Thyroid gland (tissue), 4 donors: Measurements from ENCODE around the gene PDGFB.

Experiments
- CTCF ChIP-seq, 6 experiments: fragments of 200-600 bp in 3 of 6; fragments of 450-650 bp in 3 of 6; sonication (generic) in 3 of 6; IDR thresholded peaks; one replicate each; pipeline ENCODE4 v1.5.1; 2016 to 2019; ENCODE audit warnings: antibody characterized with exemption in 6 of 6, mild to moderate bottlenecking in 2 of 6, inconsistent platforms in 1 of 6, moderate library complexity in 1 of 6
- POLR2A ChIP-seq, 2 donors: fragments of 450-650 bp; IDR thresholded peaks; one replicate each; pipeline ENCODE4 v1.6.1; 2017; ENCODE audit warnings: antibody characterized with exemption in 2 of 2, mild to moderate bottlenecking in 2 of 2, moderate library complexity in 1 of 2

GRCh38 chr22:39234867-39235687 lies 9.7 kb downstream of the PDGFB start:
- TF ChIP-seq CTCF (IDR thresholded peaks at IDR 0.05) (no peak), POLR2A (IDR thresholded peaks at IDR 0.05) (no peak)
